Natural killer cell treated with Interleukin-12 subunit alpha and Interleukin-12 subunit beta and Interleukin-15 and Interleukin-18, amount 100 ng/mL, for 72 hours (primary cell): ENCODE measurements around the gene C1QTNF6. TPM values are rescaled to one million over a fixed set of nuclear protein-coding genes. Genes with fewer than 3 reads are reported as not detected.

ENCODE experiments used
- ATAC-seq, 2 donors: fragments of 150-1000 bp; cut with Tn5 transposase in 1 of 2; sonication (Bioruptor Pico), chemical (Tn5 transposase) in 1 of 2; 2 replicates each; pipeline ENCODE4 v1.10.0; 2021
- DNase-seq: peaks from one replicate; pipeline ENCODE4 v3.0.0; 2022; ENCODE audit warnings: low spot score
- H3K27ac Mint-ChIP-seq, 2 donors: 1 replicate in 1 of 2; 2 replicates in 1 of 2; pipeline ENCODE4 v1.8.0; 2022; ENCODE audit warnings: mixed read lengths in 2 of 2, mild to moderate bottlenecking in 1 of 2, moderate library complexity in 1 of 2
- H3K27me3 Mint-ChIP-seq, 2 donors: 1 replicate in 1 of 2; 2 replicates in 1 of 2; pipeline ENCODE4 v1.8.0; 2022; ENCODE audit warnings: mixed read lengths in 2 of 2
- H3K36me3 Mint-ChIP-seq: one replicate; pipeline ENCODE4 v1.8.0; 2022; ENCODE audit warnings: mixed read lengths
- H3K4me1 Mint-ChIP-seq, 2 donors: 1 replicate in 1 of 2; 2 replicates in 1 of 2; pipeline ENCODE4 v1.8.0; 2022; ENCODE audit warnings: low read depth in 2 of 2, mixed read lengths in 2 of 2, mild to moderate bottlenecking in 1 of 2
- H3K4me3 Mint-ChIP-seq: one replicate; pipeline ENCODE4 v1.8.0; 2022; ENCODE audit warnings: mixed read lengths
- H3K9me3 Mint-ChIP-seq: 2 replicates; pipeline ENCODE4 v1.8.0; 2022; ENCODE audit warnings: mixed read lengths
- total RNA-seq, 2 donors: library from RNA; stranded (reverse); gene quantifications; one replicate each; pipeline ENCODE4 v1.2.3, GENCODE V29; 2022

C1QTNF6 gene
- total RNA-seq, 2 donors from 2014 or later, result 1.3 to 3.9 TPM

- DNase-seq (no peak), ATAC-seq (no peak)
- H3K9me3 Mint-ChIP-seq, result no peaks in the 10 kb centered on the region
- peak overlapping the region; percentile 80 to 93 for H3K27ac Mint-ChIP-seq
- H3K4me3 Mint-ChIP-seq, result peak overlapping the region; percentile 27
- no peaks in the 10 kb centered on the region for H3K27me3 Mint-ChIP-seq
- H3K36me3 Mint-ChIP-seq, result peaks cover 19% of the 10 kb centered on the region
- peaks cover 45 to 64% of the 10 kb centered on the region in 2 donors for H3K4me1 Mint-ChIP-seq
Observed at GRCh38 chr22:37132773-37133172, 55.3 kb downstream of the C1QTNF6 start.

Other genes with a start within 250 kb of the C1QTNF6 start
- gene TST, start 168.8 kb downstream of the C1QTNF6 start, total RNA-seq, result 10 to 100 TPM; 12.2 to 17.9 TPM
- 10 to 100 TPM; 27.6 to 51.1 TPM for gene MPST, start 168.5 kb downstream of the C1QTNF6 start, total RNA-seq
- gene KCTD17, start 136.5 kb downstream of the C1QTNF6 start, total RNA-seq, result 10 to 100 TPM; 30.5 to 43.8 TPM
- 1 to 10 TPM; 1.8 to 1.9 TPM for gene TMPRSS6, start 78.5 kb downstream of the C1QTNF6 start, total RNA-seq
- 100 to 1,000 TPM; 508 to 635 TPM for gene IL2RB, start 38.3 kb downstream of the C1QTNF6 start, total RNA-seq
- gene SSTR3, start 24.2 kb upstream of the C1QTNF6 start, total RNA-seq, result under 1 TPM; 0.11 to 0.29 TPM
- gene RAC2, start 56.0 kb upstream of the C1QTNF6 start, total RNA-seq, result 1,000 to 10,000 TPM in 1 of 2 donors, 100 to 1,000 TPM in 1; 666 to 1,078 TPM
- 10 to 100 TPM; 36.0 to 41.1 TPM for gene CYTH4, start 94.3 kb upstream of the C1QTNF6 start, total RNA-seq
- gene ELFN2, start 239.2 kb upstream of the C1QTNF6 start, total RNA-seq, result under 1 TPM in 1 of 2 donors, not detected in 1; 0.40 TPM